GM12875 (cell line): ENCODE data around the gene REV3L.

Experiments used
- H3K4me3 ChIP-seq: one replicate; pipeline ENCODE4 v1.5.1; 2011; ENCODE audit warnings: low read depth, low read length, control low read depth
- TF ChIP-seq, protein P1 (sequence below): IDR thresholded peaks from 2 replicates; pipeline ENCODE4 v1.5.1; 2011; ENCODE audit warnings: low read depth, mild to moderate bottlenecking, control low read depth, inconsistent platforms, low read length, moderate library complexity, borderline replicate concordance; ENCODE audit not compliant: insufficient read depth

The REV3L gene

DNA sequence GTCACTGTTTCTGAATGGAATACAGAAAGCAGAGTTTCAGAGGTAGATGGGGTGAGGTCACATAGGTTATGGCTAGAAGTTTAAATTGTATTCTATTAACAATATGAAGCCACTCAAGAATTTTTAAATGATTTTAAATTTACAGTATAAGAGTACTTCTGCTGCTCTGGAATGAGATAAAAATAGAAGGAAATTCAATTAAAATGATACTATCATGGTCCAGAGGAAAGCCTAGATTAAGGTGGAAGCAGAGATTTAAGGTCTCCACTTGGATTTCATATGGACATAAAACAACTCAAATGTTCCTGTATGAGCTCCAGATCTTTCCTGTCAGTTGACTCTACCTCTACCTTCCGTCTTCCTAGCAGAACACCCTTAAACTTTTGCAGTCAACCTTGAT is 68.6 kb downstream of the REV3L start:
- TF ChIP-seq, protein P1, sequence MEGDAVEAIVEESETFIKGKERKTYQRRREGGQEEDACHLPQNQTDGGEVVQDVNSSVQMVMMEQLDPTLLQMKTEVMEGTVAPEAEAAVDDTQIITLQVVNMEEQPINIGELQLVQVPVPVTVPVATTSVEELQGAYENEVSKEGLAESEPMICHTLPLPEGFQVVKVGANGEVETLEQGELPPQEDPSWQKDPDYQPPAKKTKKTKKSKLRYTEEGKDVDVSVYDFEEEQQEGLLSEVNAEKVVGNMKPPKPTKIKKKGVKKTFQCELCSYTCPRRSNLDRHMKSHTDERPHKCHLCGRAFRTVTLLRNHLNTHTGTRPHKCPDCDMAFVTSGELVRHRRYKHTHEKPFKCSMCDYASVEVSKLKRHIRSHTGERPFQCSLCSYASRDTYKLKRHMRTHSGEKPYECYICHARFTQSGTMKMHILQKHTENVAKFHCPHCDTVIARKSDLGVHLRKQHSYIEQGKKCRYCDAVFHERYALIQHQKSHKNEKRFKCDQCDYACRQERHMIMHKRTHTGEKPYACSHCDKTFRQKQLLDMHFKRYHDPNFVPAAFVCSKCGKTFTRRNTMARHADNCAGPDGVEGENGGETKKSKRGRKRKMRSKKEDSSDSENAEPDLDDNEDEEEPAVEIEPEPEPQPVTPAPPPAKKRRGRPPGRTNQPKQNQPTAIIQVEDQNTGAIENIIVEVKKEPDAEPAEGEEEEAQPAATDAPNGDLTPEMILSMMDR: no peak
- H3K4me3 ChIP-seq: no peak overlapping the region

DNA sequence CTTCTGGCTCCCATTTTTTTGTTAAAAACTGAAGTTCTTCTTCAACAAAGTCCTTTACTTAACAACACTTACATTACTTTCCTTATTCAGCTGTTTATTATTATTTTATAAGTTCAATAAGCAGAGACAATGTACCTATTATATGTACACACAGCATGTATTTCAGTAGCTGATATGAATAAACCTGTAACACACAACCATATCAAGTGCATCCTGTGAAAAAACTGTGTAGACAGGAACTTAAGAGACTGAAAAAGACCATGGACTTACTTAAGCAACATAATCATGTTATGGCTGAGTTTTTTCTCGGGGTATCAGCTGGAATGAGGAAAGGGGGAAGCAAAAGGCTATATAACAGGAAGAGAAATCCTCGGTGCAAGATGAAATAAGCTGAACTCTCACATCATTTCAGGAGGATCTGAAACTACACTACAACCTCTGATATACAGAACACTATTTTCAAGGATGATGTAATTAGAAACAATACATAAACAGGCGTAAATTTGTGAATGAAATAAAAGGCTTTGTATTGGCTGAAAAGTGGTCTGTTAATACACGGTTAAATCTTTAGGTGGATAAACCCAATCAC is 70.9 kb downstream of the REV3L start:
- no peak overlapping the region for H3K4me3 ChIP-seq
- TF ChIP-seq, protein P1: no peak

DNA sequence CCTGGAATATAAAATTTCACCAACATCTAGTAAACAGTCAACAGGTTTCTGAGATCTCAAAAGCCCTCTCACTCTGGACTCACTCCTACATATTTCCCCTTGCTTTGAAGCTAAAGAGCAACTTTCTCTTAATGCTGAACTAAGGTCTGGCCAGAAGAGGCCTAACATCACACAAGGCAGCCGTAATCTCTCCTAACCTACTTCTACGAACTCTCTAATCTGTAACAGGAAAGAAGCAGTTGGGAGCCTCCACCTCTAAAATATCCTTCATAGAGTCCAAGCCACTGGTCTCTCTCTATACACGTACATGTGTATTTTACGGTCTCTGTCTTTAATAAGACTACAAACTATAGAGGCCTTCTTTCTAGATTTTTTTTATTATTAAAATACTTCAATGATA is 72.0 kb downstream of the REV3L start:
- TF ChIP-seq, protein P1: no peak

DNA sequence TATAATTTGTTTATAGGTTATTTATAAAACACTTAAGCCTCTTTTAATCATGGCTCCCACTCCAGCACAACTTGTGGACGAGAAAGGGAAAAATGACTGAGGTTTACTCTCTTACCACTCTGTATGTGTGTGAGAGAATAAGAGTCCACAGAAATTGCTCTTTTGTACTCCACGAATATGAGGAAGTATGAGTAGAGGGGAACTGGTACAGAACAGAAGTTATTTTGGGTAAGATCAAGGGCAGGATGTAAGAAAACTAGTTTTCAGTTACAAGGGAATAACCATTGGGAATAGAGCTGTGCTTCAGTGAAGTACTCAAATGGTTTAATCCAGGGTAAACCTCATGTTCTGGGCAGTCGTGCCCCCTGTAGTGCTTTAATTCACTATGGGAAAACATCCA is 72.6 kb downstream of the REV3L start:
- no peak overlapping the region for H3K4me3 ChIP-seq
- TF ChIP-seq, protein P1: no peak

More for the DNA sequence above, 72.0 kb downstream of the REV3L start:
- H3K4me3 ChIP-seq: no peak overlapping the region

DNA sequence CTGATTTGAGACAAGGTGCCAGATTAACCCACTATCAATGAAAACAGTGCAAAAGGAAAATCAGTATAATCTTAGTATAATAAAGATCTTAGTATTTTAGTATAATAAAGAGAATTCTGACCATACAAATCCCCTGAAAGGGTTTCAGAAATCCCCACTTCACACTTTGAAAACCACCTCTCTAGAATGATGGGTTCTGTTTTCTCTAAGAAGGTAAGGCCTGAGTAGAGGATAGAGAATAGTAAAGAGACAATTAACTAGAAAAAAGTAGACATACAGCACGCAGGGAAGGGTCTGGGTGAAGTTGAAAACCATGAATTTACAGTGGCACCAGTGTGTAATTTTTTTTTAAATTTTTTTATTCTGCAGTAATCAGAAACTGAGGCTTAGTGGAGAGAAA is 73.6 kb downstream of the REV3L start:
- no peak overlapping the region for H3K4me3 ChIP-seq
- TF ChIP-seq, protein P1: no peak

DNA sequence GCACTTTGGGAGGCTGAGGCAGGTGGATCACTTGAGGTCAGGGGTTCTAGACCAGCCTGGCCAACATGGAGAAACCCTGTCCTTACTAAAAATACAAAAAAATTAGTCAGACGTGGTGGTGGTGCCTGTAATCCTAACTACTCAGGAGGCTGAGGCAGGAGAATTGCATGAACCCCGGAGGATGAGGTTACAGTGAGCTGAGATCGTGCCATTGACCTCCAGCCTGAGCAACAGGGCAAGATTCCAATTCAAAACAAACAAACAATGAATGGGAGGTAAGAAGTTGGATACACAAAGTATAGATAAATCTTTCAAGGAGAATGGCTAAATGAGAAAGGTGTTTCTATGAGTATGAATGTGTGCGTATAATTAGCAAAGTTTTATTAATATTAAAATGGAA is 75.3 kb downstream of the REV3L start:
- TF ChIP-seq, protein P1: no peak
- no peak overlapping the region for H3K4me3 ChIP-seq

DNA sequence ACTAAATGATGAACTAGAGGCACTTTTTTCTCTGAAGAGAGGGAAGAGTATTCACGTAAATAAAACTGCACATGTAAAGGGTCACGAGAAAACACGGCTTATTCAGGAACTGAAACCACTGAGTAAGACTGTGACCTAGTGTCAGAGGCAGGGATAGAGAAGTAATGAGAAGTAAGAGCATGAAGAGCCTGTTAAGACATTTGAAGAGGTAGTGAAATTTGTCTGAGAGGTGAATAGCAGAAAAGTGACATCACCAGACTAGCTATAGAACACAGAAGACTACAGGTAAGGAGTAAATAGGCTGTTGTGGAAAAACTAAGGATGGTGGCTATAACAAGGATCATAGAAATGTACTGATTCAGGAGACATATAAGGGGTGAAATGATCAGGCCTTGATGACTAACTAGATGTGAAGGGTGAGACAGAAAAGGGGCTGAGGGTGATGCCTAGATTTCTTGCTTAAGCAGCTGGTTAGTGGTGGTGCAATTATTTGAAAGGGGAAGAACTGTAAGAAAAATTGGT is 76.8 kb downstream of the REV3L start:
- H3K4me3 ChIP-seq: no peak overlapping the region
- TF ChIP-seq, protein P1: no peak
